Stimulated activated CD8-positive, alpha-beta memory T cell treated with anti-CD3 and anti-CD28 coated beads, Interleukin-12 subunit alpha, Interleukin-12 subunit beta, amount 100 ng/mL, for 24 hours (primary cell): Measurements from ENCODE around the gene OR8H2.
"Not testable (repeated sequence)": the region's sequence is repeated elsewhere in the genome, so short reads cannot be mapped to it uniquely, and the experiment has no call there.

Source experiments
- DNase-seq: peaks from one replicate; pipeline ENCODE4 v3.0.0-alpha.2; 2020; ENCODE audit errors: extremely low read depth

OR8H2 gene, protein sequence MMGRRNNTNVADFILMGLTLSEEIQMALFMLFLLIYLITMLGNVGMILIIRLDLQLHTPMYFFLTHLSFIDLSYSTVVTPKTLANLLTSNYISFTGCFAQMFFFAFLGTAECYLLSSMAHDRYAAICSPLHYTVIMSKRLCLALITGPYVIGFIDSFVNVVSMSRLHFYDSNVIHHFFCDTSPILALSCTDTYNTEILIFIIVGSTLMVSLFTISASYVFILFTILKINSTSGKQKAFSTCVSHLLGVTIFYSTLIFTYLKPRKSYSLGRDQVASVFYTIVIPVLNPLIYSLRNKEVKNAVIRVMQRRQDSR

DNA sequence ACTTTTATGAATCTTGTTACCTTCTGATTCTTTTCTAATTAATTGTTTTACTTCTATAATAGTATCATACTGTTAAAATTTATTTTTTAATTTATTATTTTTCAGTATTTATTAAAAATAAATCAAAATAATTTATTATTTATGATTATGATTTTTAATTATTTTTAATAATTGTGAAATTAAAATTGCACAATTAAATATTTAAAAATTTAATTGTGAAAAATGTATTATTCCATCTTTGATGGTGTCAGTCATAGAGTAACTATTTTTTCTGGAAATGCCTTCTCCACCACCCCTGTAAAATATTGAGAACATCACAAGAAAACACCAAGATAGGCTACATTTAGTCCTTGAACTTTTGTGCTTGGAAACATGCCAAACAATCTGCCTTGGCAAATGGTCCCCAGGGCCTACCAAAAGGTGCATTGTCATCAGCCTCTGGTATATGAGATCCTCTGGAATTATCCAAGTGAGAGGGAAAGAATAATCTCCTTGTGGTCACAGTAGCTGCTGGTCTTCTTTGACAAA is at the start of gene OR8H2:
Gene OR8H2, plus strand, starts transcription at position 478 of the 528 bp plus-strand sequence. CDS start 1,356 bp downstream, outside the sequence.
- DNase-seq, result no peak

DNA sequence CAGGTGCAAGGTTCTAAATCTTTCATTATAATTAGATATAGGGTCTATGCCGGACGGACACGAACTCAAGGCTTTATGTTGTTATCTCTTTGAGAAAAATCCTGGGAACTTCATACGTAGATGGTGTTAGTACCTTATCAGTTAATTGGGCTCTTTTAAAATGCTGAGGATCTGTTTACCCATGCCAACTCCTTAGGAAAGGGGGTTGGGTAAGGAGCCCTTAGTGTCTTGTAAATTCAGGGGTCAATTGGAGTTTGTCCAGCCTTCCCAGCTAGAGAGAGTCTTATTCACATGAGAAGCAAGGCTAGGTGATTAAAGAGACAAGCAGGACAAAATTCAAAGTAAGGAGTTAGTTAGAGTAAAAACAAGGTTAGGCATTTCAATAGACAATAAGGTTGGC is 47.1 kb upstream of the OR8H2 start:
- DNase-seq, result not testable (repeated sequence)

DNA sequence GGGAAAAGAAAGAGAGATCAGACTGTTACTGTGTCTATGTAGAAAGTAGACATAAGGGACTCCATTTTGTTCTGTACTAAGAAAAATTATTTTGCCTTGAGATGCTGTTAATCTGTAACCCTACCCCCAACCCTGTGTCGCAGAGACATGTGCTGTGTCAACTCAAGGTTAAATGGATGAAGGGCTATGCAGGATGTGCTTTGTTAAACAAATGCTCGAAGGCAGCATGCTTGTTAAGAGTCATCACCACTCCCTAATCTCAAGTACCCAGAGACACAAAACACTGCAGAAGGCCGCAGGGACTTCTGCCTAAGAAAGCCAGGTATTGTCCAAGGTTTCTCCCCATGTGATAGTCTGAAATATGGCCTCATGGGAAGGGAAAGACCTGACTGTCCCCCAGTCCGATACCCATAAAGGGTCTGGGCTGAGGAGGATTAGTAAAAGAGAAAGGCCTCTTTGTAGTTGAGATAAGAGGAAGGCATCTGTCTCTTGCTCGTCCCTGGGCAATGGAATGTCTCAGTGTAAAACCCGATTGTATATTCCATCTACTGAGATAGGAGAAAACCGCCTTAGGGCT is 45.7 kb upstream of the OR8H2 start:
- not testable (repeated sequence) for DNase-seq

DNA sequence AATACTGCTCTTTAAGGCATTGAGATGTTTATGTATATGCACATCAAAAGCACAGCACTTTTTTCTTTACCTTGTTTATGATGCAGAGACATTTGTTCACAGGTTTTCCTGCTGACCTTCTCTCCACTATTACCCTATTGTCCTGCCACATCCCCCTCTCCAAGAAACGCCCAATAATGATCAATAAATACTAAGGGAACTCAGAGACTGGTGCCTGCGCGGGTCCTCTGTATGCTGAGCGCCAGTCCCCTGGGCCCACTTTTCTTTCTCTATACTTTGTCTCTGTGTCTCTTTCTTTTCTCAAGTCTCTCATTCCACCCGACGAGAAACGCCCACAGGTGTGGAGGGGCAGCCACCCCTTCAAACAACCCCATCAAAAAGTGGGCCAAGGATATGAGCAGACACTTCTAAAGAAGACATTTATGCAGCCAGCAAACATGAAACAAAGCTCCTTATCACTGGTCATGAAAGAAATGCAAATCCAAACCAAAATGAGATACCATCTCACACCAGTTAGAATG is 45.2 kb upstream of the OR8H2 start:
- DNase-seq, result not testable (repeated sequence)

DNA sequence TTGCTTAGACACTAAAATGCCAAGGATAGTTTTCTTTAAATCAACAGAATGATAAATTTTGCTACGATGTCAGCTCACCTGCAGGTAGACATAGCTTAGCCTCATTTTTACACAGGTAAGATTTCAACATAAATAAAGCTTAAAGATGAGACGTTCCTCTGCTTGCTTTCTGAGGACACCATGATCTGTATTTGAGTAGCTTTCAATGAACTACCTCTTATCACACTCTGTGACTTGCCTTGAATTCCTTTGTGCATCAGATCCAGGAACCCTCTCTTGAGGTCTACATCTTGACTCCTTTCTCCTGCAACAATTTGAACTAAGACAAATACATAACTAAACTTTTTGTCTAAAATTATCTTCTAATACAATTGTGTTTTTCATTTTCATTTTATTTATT is 36.5 kb upstream of the OR8H2 start:
- DNase-seq, result no peak

DNA sequence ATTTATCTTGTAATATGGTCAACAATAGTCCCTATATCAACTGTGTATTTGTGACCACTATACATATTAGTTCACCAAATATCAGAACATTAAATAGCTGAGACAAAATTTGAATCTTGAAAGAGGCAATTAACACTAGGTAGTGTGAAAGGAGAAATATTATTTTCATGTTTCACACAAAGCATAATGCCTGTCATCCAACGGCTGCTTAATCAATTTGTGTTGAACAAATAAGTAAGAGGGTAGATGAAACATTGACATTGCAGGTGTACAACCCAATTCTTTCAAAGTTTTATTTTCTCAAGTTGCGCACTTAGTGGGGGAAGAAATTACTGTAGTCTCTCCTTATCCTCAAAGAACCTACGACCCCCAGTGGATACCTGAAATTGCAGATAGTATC is 13.8 kb upstream of the OR8H2 start:
- DNase-seq, result no peak

DNA sequence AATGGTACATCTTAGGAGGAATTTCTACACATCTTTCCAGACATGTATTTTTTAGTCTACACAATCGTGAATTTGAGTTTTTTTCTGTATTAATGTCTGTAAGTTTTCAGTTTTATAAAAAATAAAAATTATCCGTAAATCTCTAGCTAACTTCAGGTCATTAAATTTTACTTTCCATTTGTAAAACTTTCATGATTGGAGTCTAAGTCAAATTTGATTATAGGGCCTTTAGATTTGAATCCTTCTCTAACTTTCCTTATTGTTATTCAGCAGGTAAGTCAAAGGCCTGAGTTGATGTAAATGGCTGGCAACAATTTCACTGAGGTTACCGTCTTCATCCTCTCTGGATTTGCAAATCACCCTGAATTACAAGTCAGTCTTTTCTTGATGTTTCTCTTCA is 10.5 kb upstream of the OR8H2 start, which contains the start of gene OR8I2:
Gene OR8I2, plus strand, starts transcription at position 301 of the 400 bp plus-strand sequence. Its CDS starts 0 bp downstream, at position 301.
- DNase-seq, result no peak

DNA sequence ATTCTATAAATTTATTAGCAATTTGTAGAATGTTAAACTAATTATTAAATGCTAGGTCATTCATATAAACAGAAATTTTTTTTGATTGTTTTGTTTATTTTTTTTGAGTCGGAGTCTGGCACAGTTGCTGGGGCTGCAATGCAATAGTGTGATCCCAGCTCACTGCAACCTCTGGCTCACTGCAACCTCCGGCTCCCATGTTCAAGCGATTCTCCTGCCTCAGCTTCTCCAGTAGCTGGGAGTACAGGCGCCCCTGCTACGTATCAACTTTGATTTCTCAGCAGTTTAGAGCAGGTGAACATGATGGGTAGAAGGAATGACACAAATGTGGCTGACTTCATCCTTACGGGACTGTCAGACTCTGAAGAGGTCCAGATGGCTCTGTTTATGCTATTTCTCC is 18.6 kb downstream of the OR8H2 start, which contains the start of gene OR8H3:
Gene OR8H3, plus strand, starts transcription at position 301 of the 400 bp plus-strand sequence. Its CDS starts 0 bp downstream, at position 301.
- no peak for DNase-seq

DNA sequence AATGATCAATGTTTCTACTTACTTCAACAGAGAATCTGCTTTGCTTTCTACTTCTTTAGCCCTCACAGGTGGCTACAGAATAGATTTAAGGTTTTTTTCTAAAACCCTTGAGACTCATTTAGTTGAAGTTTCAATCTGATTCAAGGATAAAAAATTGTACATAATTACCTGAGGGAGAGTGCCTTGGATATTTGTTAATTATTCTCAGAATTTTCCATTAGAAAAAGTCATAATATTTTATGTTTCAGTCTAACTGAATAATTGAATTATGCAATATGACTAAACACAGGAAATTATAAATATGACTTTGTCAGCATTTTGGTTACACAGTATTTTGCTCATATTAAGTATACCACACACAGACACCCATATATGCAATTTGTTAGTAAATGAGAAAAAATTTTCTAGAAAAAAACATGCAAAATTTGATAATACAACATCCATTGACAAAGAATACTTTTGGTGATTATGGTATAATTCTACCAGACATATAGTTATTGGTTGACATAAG is 36.7 kb downstream of the OR8H2 start, which contains the start of gene OR8J3:
Gene OR8J3, minus strand, starts transcription at position 51 of the 511 bp plus-strand sequence. CDS start 2,483 bp downstream, outside the sequence.
- no peak for DNase-seq

DNA sequence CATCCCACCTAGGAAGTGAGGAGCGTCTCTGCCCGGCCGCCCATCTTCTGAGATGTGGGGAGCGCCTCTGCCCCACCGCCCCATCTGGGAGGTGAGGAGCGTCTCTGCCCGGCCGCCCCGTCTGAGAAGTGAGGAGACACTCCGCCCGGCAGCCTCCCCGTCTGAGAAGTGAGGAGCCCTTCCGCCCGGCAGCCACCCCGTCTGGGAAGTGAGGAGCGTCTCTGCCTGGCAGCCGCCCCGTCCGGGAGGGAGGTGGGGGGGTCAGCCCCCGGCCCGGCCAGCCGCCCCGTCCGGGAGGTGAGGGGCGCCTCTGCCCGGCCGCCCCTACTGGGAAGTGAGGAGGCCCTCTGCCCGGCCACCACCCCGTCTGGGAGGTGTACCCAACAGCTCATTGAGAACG is 40.2 kb downstream of the OR8H2 start:
- not testable (repeated sequence) for DNase-seq

DNA sequence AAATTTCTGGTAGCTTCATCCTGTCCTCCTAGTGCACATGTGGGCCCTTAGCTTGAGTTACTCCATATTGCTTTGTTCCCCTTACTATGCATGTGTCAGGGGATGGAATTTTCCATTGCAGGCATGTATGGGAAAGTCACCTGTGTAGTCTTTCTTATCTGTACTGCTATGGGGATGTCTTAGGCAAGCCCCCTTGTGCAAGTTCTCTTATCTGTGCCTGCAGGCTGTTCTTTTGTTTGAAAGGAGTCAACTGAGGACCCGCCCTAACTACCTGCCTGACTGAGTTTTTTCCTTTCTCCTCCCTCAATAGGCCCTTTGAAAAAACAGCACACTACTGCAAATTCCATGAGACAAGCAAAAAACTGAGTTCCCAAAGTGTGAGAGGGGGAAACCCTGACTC is 47.9 kb downstream of the OR8H2 start:
- DNase-seq, result no peak

DNA sequence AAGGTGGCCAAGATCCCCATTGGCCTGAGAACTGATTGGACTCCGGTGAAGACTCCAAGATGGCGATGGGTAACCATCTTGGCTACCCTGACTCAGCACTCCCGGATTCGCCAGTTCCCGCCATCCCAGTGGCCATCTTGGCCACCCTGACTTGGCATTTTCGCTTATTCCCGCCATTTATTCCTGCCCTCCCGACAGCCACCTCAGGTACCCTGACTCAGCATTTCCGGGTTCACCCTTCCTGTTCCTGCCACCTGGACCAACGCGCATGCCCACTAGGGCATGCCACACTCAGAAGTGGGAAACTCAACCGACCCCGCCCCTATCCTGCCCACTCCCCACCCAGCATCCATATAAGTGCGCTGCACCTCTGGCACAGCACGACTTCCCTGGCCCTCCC is 48.8 kb downstream of the OR8H2 start:
- no peak for DNase-seq
